Sciatic nerve (tissue), 2 donors: ENCODE measurements around the gene LONRF2. TPM values are rescaled to one million over a fixed set of nuclear protein-coding genes. Genes with fewer than 3 reads are reported as not detected.
"Not testable (repeated sequence)": the region's sequence is repeated elsewhere in the genome, so short reads cannot be mapped to it uniquely, and the experiment has no call there.

ENCODE experiments used
- ATAC-seq: fragments of 200-7000 bp; cut with Tn5 transposase; one replicate; pipeline ENCODE4 v1.9.1; 2020; ENCODE audit warnings: mild to moderate bottlenecking, moderate library complexity
- DNase-seq: peaks from one replicate; pipeline ENCODE4 v3.0.0-alpha.2; 2020; ENCODE audit warnings: low spot score
- intact Hi-C: fragments of 100-400 bp; cut with DNase I; formaldehyde crosslinking; loops from one replicate; pipeline ENCODE4 v1.14.2; 2022
- total RNA-seq: library from RNA; stranded (reverse); fragmentation: NEBNext Ultra II Directional; extraction: Animal tissue kit (Norgen Biotek cat#: 25700); gene quantifications from one replicate; pipeline ENCODE4 v1.2.1, GENCODE V29; 2021
- donor health status: DM: no; HTN: no; CAD: no.
- donor health status: DM: no; HTN: no; CAD: no.

Gene LONRF2
- total RNA-seq, 1 donor from 2014 or later: 11.4 TPM

DNA sequence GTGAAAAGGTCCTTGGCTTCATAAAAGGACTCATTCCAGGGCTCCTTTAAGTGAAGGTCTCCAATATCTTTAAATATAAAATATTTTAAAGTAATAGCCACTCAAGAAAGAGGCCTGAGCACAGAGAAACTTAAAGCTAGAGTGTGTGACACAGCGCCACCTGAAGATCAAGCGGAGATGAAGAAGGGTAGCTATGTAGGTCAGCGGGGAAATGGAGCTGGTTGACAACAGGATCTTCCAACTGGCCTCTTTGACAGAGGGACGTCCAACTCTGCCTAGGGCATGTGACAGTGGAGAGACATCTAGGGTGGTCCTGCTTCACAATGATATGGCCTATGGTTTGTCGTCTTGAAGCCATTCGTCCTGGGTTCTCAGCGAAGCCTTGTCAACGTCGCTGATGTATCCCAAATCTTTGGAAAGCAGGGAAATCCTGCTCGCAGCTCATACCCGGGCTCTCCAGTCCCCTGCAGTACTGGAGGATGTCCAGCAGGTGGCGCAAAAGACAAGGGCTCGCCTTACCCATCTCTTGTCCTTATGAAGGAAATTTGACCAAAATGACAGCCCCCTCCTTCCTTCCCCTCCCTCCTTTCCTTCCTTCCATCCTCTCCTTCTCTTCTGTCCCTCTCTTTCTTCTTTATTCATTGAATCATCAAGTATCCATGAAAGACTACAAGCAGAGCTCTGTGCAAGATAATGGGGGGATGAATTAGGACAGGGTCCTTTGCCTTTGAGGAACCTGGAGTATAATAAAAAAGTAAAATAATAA is 59.6 kb downstream of the LONRF2 start:
- DNase-seq (peak; percentile 84), ATAC-seq (peak; percentile 71)
- intact Hi-C loops: loop anchor here (10.0 kb wide), 1 partner anchor 122 kb away; no protein-coding TSS in a partner anchor

DNA sequence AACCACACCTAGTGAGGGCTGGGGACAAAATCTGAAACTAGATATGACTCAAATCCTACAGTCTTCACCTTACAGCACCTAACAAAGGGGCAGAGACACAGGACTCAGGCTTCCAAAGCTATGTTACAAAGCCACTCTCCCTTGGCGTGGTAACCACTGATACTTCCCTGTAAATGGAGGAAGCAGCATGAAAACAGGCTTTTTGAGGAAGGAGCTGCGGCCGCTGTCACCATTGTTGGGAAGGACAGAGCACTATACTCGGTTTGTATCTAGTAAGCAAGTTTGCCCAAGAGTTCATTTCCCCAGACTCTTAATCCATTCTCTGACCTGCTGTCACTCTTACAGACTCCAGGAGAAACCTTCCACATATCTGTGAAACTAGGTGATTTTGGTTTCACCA is 60.3 kb downstream of the LONRF2 start:
- DNase-seq: peak; percentile 59
- intact Hi-C loops: loop anchor here (10.0 kb wide), 1 partner anchor 123 kb away; no protein-coding TSS in a partner anchor
- peak; percentile 33 for ATAC-seq

DNA sequence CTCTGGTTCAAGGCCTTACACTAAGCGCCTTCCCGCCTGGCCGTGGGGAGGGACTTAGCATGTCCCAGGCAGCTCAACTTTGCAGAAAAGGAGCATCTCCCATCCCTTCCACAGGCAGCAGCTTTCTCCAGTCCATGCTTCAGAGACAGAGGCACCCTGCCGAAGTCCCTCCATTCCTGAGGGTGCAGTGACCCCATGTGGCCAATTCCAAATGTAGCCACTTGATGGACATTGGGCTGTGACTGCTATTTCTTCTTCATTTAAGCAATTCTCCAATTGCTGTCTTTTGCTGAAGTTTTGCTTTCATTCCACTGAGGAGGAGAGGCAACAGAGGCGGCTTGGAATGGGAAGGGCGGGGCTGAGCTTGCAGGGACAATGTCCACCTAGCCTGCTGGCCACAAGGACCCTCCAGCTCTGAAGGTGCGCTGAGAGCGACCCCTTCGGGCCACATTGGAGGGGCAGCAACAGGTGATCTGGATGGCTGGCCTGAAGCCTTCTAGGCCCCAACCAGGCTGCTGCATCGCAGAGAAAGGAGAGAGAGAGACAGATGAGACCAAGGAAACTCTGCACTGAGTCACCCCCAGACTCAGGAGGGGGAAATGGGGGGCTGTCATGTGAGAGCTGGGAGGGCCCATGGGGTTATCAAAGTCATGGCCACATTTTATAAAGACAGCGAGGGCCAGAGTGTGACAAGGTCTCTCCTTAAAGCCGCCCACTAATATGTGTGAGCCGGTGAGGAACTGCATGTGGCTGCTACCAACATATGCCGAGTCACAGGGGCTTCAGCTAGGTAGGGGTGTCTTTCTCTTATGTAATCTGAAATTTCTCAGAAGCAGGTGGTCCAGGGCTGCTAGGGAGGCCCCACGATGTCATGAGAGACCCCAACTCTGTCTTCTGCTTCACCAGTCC is 61.3 kb downstream of the LONRF2 start:
- intact Hi-C loops: loop anchor here (10.0 kb wide), 1 partner anchor 124 kb away; no protein-coding TSS in a partner anchor
- peak; percentile 80 for ATAC-seq
- peak; percentile 82 for DNase-seq

DNA sequence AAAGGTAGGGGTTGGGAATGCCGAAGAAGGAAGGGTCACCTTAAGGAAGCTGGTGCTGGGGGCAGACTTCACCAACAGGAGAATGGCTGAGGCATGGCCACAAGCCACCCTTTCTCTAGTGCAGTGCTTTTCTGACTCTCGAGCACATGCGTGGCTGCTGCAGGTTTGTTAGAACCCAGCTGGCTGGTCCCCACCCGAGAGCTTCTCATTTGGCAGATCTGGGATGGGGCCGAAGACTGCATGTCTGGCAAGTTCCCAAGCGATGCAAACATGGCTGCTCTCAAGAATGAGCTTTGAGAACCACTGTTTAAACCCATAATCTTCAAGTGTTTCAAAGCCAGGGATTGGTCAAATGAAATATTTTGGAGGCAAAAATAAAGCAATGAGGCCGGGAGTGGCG is 63.2 kb downstream of the LONRF2 start:
- ATAC-seq (no peak), DNase-seq (no peak)
- intact Hi-C loops: loop anchor here (10.0 kb wide), 1 partner anchor 704 kb away; no protein-coding TSS in a partner anchor

DNA sequence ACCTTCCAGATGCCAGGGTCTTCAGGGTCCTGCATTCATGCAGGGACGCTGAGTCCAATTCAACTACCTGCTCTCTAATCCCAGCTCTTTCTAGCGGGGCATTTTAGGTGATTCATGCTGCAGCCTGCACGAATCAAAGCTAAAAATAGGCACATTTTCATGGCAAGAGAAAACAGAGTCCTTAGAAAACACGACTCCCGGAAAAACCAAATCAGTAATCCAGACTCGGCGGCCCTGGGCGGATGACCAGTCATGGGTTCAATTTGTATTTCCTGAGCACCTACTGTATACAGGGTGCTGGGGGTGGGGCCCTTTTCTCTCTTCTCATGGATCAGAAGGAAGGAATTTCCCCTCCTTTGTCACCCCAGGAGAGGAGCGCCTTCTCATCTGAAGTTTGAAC is 64.4 kb downstream of the LONRF2 start:
- intact Hi-C loops: loop anchor here (10.0 kb wide), 1 partner anchor 703 kb away; no protein-coding TSS in a partner anchor
- ATAC-seq (no peak), DNase-seq (no peak)

DNA sequence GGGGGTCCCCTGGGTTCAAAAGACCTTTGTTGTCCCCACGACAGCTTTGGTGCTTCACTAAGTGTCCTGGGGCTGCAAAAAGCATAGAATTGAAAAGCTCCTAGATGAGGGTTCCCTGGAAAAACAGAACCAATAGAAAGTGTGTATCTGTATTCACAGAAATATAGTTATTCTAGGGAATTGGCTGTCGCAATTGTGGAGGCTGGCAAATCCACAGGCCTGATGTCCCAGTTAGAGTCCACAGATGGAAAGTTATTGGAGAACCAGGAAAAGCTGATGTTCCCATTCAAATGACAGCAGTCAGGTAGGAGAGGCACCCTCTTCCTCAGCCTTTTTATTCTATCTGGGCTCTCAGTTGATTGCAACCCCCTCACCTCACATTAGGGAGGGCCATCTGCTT is 65.5 kb downstream of the LONRF2 start:
- intact Hi-C loops: loop anchor here (10.0 kb wide), 1 partner anchor 702 kb away; no protein-coding TSS in a partner anchor
- ATAC-seq (no peak), DNase-seq (no peak)

DNA sequence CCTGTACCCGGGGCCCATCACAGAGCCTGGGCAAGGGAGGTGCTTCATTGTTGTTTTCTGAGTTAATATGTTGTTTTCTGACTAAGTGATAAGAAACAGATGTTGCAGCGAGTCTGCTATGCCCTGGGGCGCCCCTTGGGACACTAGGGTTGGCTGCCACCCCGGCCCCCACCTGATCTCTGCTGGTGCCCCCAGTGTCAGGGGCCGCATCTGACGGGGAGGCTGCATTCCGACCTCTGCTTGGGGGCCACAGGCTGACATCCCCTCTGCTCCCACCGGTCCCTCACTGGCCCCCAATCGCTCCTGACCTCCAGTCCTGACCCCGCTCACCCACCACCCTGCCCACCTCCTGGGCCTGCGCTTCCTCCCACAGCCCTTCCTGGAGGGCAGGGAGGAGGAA is 65.9 kb downstream of the LONRF2 start:
- intact Hi-C loops: loop anchor here (10.0 kb wide), 1 partner anchor 702 kb away; no protein-coding TSS in a partner anchor
- DNase-seq (no peak), ATAC-seq (no peak)

DNA sequence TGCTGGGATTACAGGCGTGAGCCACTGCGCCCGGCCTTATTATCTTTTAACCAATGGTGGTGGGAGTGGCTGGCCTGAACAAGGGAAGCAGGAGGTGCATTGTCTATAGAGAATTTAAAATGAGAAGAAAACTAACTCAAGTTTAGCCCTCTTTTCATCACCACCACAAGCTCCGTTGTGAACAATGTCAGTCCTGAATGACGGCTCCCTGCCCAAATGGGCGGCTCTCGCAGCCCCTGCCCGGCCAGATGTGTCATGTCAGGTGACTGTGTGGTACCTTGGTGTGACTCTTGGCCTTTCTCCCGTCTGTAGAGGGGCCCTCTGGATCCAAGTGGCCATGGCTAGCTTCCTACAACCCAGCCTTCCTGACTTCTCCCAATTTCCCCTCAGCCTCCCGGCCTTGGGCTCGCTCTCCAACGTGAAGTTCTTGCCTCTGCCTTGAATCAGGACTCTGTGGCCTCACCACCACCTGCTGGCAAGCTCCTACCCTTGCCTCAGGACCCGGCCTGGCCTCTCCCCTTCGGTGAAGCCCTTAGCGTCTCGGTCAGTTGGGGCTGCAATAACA is 67.6 kb downstream of the LONRF2 start:
- no peak for ATAC-seq
- no peak for DNase-seq
- intact Hi-C loops: loop anchor here (10.0 kb wide), 1 partner anchor 700 kb away; no protein-coding TSS in a partner anchor

DNA sequence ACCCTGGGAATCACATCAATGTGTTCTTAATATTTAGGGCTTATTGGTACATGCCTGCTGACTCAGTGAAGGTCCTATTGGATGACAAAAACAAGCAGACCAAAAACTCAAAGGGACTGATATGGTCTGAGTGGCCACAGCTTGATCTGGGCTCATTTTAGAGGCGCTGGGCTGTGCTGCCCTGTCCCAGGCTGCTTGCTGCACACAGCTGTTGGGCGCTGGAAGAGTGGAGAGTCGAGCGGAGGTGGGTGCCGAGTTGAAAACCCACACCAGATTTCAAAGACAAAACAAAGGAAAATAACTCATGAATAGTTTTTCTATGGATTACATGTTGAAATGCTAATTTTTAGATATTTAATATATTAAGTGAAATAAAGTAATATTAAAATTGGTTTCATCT is 68.5 kb downstream of the LONRF2 start:
- intact Hi-C loops: loop anchor here (10.0 kb wide), 1 partner anchor 699 kb away; no protein-coding TSS in a partner anchor
- no peak for DNase-seq
- ATAC-seq: no peak

DNA sequence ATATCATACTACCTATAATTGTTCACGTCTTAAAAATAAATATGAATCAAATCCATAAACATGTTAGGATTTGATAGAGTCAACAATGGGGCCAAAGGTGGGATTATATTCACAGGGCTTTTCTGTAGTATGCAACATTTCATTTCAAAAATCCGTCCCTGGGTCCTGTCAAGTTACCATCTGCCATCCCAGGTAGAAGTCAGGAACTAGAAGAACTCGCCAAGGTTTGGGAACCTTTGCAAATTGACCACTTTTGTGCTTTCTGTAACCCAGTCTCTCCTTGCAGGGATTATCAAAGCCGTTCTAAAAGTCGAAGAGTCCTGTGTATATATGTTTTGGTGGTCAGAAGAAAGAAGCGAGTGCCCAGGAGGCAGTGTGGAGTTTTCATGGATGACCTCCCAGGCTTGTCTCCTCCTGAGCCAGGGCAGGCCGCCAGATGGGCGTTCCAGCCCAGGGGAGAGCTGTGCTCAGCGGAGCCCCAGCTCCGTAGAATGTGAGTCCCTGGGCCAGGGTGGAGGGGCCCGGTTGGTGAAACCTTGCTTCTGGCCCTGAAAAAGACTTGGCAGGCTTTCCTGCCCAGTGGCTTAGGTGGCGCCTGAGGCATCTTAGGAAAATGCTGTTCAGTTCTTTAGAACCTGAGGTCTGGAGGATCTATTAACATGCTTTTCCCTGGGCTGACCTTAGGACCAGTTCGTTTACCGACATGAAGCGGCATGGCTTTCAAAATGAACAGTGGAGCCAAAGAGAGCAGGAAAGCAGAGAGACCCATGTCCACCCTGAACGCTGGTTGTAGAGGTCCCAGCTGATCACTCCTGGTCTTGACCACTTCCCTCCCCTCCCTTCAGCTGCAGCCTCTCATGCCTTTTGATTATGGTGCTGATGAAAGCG is 69.2 kb downstream of the LONRF2 start:
- intact Hi-C loops: loop anchor here (10.0 kb wide), 1 partner anchor 698 kb away; no protein-coding TSS in a partner anchor
- ATAC-seq (no peak), DNase-seq (no peak)

DNA sequence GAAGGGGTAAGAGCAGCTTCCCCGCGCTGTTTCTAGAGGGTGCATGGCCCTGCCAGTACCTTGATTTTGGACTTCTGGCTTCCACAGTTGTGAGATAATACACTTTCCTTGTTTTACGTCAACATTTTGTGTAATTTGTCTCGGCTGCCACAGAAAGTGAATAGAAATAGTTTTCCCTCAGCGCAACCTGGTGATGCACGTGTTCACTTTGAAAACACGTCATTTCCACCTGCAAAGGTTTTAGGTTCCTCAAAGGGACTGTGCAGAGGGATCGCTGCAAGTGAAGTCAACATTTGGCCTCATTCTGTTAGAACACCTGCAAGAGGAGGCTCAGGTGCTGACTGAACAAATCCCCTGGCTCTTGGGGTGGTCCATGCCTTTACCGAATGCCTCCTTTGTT is 71.7 kb downstream of the LONRF2 start:
- DNase-seq (no peak), ATAC-seq (no peak)
- intact Hi-C loops: loop anchor here (10.0 kb wide), 1 partner anchor 696 kb away; no protein-coding TSS in a partner anchor

DNA sequence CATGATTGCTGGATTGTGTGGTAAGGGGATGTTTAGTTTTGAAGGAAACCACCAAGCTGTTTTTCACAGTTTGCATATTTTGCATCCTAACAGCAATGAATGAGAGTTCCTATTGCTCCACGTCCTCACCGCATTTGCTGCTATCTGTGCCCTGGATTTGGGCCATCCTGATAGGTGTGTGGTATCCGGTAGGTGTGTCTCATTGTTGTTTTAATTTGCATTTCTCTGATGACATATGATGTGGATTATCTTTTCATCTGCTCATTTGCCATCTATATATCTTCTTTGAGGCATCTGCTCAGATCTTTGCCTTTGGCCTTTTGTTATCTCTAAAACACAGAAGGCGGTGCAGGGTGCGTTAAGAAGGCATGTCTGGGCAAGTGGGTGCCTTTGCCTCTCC is 73.3 kb downstream of the LONRF2 start:
- DNase-seq (no peak), ATAC-seq (no peak)
- intact Hi-C loops: no loop called here

DNA sequence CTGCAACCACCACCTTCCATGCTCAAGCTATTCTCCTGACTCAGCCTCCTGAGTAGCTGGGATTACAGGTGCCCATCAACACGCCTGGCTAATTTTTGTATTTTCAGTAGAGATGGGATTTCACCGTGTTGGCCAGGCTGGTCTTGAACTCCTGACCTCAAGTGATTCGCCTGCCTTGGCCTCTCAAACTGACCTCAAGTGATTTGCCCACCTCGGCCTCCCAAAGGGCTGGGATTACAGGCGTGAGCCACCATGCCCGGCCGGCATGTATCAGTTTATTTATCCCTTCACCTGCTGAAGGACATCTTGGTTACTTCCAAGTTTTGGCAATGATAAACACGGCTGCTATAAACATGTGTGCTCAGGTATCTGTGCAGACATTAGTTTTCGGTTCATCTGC is 73.7 kb downstream of the LONRF2 start:
- intact Hi-C loops, ATAC-seq, DNase-seq: not testable (repeated sequence)

DNA sequence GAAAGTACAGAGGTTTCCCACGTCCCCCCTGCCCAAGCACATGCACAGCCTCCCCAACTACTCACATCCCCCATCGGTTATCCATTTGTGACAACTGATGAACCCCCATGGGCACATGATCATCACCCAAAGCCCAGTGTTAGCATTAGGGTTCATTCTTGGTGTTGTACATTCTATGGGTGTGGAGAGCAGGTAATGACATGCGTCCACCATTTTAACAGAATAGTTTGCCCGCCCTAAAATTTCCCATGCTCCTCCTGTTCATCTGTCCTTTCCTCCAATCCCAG is 74.3 kb downstream of the LONRF2 start:
- intact Hi-C loops: no loop called here
- DNase-seq: no peak
- ATAC-seq: no peak

DNA sequence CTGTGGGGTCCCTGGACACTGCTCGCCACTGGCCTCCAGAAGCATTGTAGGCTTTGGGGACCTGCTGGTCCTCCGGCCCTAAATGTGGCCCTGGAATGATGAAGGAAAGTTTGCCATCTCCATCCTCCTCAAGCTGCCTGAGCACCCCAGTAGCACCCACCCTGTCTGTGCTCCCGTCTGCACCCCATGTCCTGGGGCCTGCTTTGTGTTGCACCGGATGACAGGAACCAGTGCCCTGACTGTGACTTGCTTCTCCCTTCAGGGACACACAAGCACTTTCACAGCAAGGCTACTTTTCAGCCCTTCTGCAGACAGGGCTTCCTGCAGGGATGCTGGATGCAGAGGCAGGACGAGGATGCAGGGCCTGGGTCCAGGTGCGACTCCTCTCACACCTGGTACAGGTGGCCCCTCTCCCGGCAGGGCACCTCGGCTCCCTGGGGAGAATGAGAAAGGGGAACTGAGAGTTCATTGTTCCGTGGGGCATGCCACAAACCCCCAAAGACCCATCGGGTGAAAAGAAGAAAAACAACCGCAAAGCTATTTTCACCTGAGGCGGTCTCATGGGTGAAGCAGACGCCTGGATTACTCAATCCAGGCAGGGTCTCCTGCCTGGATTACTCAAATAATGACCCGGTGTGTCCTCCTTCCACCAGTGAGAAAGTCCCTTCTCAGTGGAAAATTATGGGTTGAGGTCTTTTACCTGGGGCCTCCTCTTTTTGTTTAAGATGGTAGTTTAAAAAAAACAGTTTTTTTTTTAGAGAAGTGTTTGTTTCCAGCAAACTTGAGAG is 74.9 kb downstream of the LONRF2 start:
- ATAC-seq (no peak), DNase-seq (no peak)
- intact Hi-C loops: no loop called here

DNA sequence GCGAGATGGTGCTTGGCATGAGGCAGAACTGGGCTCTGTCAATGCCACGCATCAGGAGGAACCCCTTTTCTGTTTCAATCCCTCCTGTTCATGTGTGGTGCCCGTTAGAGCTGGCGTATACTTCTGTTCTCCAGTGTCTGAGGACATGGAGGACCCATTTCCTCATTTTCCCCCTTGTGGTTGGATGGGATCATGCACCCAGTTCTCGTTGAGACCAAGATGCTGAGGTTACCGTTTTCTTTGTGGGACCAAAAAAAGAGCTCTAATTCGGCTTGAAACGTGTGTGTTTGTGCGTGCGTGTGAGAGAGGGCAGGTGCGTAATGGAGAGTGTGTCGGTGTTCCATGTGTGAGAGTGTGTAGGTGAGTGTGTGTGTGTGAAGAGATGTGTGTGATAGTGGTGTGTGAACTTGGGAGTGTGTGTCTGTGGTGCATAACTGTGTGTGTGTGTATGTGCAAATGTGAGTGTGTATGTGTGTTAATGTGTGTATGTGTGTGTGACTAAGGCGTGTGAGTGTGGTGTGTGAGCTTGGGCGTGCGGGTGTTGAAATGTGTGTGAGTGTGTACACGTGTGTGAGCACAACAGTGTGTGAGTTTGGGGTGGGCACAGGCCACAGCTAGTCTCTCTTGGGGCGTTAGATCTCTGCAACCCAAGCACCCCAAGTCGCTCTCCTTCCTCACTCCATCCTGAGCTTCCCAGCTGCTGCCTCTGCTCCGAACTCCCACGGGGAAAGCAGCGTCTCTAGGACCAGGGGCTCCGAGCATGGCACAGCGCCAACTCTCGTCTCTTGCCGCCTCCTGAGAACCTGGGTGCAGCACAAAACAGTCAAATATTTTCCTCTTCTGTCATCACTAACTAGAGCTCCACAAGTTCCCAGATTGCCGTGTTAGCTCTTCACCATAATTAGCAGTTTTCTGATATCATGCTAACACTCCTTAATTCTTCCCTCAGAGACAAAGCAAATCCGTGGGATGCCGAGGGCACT is 75.8 kb downstream of the LONRF2 start:
- intact Hi-C loops: no loop called here
- no peak for ATAC-seq
- DNase-seq: no peak
